ENCODE results near the gene NCK2.

NCK2 gene

GRCh38 chr2:105802587-105802986, 57.9 kb downstream of the NCK2 start:
- DNase-seq (ENCODE audit: low read depth, low spot score): no peak
- ChIA-PET POLR2A (no interaction called here), CTCF (no interaction called here)
- TF ChIP-seq, protein P1, sequence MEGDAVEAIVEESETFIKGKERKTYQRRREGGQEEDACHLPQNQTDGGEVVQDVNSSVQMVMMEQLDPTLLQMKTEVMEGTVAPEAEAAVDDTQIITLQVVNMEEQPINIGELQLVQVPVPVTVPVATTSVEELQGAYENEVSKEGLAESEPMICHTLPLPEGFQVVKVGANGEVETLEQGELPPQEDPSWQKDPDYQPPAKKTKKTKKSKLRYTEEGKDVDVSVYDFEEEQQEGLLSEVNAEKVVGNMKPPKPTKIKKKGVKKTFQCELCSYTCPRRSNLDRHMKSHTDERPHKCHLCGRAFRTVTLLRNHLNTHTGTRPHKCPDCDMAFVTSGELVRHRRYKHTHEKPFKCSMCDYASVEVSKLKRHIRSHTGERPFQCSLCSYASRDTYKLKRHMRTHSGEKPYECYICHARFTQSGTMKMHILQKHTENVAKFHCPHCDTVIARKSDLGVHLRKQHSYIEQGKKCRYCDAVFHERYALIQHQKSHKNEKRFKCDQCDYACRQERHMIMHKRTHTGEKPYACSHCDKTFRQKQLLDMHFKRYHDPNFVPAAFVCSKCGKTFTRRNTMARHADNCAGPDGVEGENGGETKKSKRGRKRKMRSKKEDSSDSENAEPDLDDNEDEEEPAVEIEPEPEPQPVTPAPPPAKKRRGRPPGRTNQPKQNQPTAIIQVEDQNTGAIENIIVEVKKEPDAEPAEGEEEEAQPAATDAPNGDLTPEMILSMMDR (IDR thresholded peaks at IDR 0.05; ENCODE audit: insufficient read depth, low read length, missing control alignments): no peak
- no peak overlapping the region for H3K4me3 ChIP-seq (ENCODE audit: low read depth, low read length)

DNA sequence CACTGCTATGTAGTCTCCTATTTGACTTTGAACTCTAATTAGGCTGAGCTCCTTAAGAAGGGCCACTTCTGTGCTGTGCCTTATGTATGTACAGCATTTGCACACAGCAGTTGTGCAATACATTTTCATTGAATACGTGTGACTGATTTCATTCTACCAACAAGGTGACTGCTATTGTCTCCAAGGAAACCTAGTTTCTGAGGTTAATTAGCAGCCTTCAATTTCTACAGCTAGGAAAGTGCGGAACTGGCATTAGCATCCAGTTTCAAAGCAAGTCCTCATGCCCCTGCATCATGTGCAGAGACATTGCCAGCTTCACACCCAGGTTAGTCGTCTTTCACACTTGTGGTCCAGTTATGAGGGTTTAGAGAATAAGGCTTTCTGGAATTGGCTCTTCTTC, 58.6 kb downstream of the NCK2 start:
- ChIA-PET POLR2A (no interaction called here), CTCF (no interaction called here)
- TF ChIP-seq, protein P1 (IDR thresholded peaks at IDR 0.05; ENCODE audit: insufficient read depth, low read length, missing control alignments): no peak
- H3K4me3 ChIP-seq (ENCODE audit: low read depth, low read length): no peak overlapping the region
- no peak for DNase-seq (ENCODE audit: low read depth, low spot score)

DNA sequence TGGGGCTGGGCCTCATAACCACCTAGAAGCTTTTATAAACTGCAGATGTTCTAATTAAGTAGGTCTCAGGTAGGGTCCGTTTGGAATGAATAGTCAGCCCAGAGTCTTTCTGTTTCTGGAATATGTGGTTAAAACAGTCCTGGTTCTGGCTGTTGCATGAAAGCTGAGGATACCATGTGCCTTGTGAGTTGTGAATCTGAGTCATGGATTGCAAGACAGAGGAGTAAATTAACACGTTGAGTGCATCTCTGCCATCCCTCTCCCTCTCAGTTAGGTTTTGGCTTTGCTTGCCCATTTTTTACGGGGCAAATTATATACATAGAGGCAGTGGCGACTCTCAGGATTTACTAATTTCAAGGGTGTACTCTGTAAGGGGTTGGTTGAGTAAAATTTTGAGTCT, 59.1 kb downstream of the NCK2 start:
- H3K4me3 ChIP-seq (ENCODE audit: low read depth, low read length): no peak overlapping the region
- POLR2A ChIA-PET: no interaction called here
- TF ChIP-seq, protein P1 (IDR thresholded peaks at IDR 0.05; ENCODE audit: insufficient read depth, low read length, missing control alignments): no peak
- DNase-seq (ENCODE audit: low read depth, low spot score): no peak
- CTCF ChIA-PET: no interaction called here

DNA sequence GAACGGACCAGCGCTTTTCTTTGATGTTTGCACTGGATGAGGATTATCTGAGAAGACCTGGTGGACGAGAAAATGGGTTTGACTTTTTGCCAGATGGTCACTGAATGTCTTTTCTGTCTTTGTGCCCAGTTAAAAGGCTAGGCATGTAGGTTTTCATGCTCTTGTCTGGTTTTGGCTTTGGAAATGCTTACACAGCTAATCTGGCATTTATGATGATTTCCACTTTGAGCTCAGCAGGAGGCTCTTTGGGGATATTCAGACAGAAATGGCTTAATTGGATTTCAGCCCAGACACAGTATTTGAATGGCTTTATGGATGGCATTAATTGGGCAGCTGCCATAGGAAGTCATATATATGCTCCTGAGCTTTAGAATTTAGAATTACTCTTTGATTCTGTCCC, 59.6 kb downstream of the NCK2 start:
- CTCF ChIA-PET: no interaction called here
- POLR2A ChIA-PET: no interaction called here
- no peak overlapping the region for H3K4me3 ChIP-seq (ENCODE audit: low read depth, low read length)
- TF ChIP-seq, protein P1 (IDR thresholded peaks at IDR 0.05; ENCODE audit: insufficient read depth, low read length, missing control alignments): no peak
- no peak for DNase-seq (ENCODE audit: low read depth, low spot score)

GRCh38 chr2:105806996-105807395, 62.3 kb downstream of the NCK2 start:
- H3K4me3 ChIP-seq (ENCODE audit: low read depth, low read length): no peak overlapping the region
- POLR2A ChIA-PET: no interaction called here
- TF ChIP-seq, protein P1 (IDR thresholded peaks at IDR 0.05; ENCODE audit: insufficient read depth, low read length, missing control alignments): no peak
- CTCF ChIA-PET: no interaction called here
- DNase-seq (ENCODE audit: low read depth, low spot score): no peak

DNA sequence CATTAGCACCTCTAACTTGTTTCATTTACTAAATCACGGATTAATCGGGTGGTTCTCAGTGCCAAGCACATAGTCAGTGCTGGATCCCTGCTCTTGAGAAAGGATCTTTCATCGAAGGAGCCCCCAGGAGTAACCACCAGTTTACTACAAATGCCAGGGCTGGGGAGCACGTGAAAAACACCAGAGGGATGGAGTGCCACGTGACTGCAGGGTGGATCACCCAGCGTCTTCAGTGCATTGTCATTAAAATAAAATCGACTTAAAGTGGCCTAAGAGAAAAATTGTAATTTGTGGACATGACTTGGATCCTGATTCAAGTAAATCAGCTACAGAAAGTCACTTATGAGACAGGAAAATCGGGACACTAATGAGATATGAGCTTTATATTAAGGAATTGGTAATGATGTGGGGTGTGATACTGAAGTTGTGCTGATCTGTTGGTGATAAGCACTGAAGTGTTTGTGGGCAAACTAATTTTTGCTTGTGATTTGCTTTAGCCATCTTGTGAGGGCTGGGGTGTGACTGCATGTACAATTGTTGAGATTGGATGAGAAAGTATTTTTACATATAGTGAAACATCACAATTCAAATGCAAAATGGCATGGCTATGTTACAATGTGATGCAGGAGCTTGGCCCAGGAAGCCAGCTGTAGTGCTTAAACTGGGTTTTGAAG, 63.8 kb downstream of the NCK2 start:
- POLR2A ChIA-PET: no interaction called here
- CTCF ChIA-PET: no interaction called here
- H3K4me3 ChIP-seq (ENCODE audit: low read depth, low read length): no peak overlapping the region
- DNase-seq (ENCODE audit: low read depth, low spot score): no peak
- TF ChIP-seq, protein P1 (IDR thresholded peaks at IDR 0.05; ENCODE audit: insufficient read depth, low read length, missing control alignments): no peak

Data from AG04449 (cell line).